GM12872 (cell line): Measurements from ENCODE around the gene PHLDA3.

Source experiments
- TF ChIP-seq, protein P1 (sequence below): IDR thresholded peaks from 3 replicates; pipeline ENCODE4 v1.5.1; 2011; ENCODE audit warnings: low read depth, mild to moderate bottlenecking, low read length, moderate library complexity; ENCODE audit not compliant: insufficient read depth

Gene PHLDA3

GRCh38 chr1:201488830-201489589, 20.0 kb upstream of the PHLDA3 start:
- TF ChIP-seq, protein P1, sequence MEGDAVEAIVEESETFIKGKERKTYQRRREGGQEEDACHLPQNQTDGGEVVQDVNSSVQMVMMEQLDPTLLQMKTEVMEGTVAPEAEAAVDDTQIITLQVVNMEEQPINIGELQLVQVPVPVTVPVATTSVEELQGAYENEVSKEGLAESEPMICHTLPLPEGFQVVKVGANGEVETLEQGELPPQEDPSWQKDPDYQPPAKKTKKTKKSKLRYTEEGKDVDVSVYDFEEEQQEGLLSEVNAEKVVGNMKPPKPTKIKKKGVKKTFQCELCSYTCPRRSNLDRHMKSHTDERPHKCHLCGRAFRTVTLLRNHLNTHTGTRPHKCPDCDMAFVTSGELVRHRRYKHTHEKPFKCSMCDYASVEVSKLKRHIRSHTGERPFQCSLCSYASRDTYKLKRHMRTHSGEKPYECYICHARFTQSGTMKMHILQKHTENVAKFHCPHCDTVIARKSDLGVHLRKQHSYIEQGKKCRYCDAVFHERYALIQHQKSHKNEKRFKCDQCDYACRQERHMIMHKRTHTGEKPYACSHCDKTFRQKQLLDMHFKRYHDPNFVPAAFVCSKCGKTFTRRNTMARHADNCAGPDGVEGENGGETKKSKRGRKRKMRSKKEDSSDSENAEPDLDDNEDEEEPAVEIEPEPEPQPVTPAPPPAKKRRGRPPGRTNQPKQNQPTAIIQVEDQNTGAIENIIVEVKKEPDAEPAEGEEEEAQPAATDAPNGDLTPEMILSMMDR: no peak

GRCh38 chr1:201487742-201488141, 18.8 kb upstream of the PHLDA3 start:
- TF ChIP-seq, protein P1: no peak

DNA sequence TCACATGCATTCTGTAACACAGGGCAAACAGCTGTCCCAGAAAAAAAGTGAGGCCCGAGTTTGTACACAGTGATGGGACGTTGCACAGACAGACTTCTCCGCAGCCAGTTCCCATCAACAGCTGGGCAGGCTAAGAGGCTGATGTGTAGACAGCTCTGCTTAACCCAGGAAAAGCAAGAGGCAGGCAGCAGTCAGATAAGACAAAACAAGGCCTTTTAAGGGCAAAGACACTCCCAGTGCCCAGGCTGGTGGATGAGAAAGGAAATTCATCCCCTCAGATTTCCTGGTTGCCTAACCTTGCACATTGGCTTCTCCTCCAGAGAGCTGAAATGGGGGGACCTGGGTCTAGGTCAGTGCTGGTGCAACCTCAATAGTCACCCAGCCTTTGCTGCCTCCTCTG, 17.2 kb upstream of the PHLDA3 start:
- TF ChIP-seq, protein P1: no peak

DNA sequence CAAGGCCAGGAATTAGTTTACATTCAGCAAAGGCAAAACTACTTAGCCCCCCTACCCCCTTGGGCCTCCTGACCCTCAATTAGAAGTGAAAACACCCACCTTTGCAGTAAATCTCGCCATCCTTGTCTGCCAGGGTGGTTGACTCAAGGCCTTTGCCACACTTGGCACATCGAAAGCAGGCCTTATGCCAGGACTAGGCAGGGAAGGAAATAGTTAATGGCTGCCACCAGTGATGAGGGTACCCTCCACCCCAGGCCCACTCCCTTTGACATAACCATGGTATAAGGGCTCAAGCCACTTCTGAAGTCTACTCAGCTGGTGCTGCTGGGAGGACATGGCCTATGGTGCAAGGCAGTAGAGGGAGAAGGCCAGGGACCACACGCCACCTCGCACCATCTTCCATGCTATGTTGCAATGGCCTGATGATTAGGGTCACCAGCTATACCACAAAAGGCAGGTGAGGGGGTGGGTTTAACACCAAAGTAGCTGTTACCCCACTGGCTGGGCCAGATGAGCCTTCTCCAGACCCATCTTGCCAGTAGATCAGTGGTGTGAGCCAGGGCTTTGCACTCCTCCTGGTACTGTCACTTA, 16.3 kb upstream of the PHLDA3 start:
- TF ChIP-seq, protein P1: no peak

GRCh38 chr1:201483373-201483949, 14.5 kb upstream of the PHLDA3 start:
- TF ChIP-seq, protein P1: no peak

DNA sequence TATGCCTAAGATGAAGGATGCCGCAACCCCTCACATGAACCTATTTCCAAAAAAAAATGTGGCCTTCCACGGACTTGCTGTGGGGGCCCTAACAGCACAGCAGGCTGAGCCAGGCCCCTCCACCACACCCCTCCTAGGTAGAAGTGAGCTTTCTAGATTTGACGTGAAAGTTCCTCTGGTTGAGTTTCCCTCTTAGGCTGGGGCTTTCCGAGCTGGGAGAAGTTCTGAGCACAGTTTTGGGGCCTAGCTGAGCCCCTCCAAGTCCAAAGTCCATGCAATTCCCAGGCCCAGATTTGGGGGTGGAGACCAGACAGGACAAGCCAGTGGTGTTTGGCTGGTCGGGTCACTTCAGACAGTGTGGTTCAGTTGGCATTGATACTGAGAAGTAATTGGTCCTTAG, 13.8 kb upstream of the PHLDA3 start:
- TF ChIP-seq, protein P1: no peak

- TF ChIP-seq, protein P1: peak; percentile 92
Observed at GRCh38 chr1:201481761-201482493, 12.9 kb upstream of the PHLDA3 start.
